NCI-H128 (cell line): ENCODE data around the gene CCZ1B.
"Not testable (repeated sequence)": the region's sequence is repeated elsewhere in the genome, so short reads cannot be mapped to it uniquely, and the experiment has no call there.

Source experiments
- DNase-seq: peaks from one replicate; lab custom pipeline; 2025; ENCODE audit not compliant: unreplicated experiment; lab: John Stamatoyannopoulos, UW

CCZ1B gene

GRCh38 chr7:6749335-6749734 lies 76.7 kb downstream of the CCZ1B start:
- not testable (repeated sequence) for DNase-seq
